Measurements from ENCODE around the gene GNPDA1. TPM values are rescaled to one million over a fixed set of nuclear protein-coding genes. Genes with fewer than 3 reads are reported as not detected.
"Not testable (repeated sequence)": the region's sequence is repeated elsewhere in the genome, so short reads cannot be mapped to it uniquely, and the experiment has no call there.

Gene GNPDA1
- total RNA-seq, 4 donors from 2014 or later: 28.6 to 37.0 (median 33.2) TPM

DNA sequence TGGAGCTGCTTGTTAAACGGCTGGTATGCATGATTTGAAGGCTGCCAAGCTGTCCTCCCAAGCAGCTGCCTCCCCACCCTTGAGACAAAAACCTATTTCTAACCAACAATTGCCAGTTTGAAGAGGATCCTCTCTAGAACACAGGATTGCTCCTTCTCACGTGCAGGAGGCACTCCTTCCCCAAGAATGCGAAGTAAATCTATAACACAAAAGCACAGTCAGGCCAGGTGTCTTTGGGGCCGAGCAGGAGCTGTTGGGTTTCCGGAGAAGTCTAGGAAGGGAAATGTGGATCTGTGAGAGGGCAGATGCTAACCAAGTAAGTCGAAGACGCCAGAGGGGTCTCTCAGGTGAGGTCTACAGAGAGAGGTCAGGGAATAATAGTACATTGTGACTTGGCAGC is 35.4 kb upstream of the GNPDA1 start:
- ATAC-seq (ENCODE audit: low FRiP score) (no peak), DNase-seq (ENCODE audit: low spot score) (no peak)
- TF ChIP-seq, protein P1, sequence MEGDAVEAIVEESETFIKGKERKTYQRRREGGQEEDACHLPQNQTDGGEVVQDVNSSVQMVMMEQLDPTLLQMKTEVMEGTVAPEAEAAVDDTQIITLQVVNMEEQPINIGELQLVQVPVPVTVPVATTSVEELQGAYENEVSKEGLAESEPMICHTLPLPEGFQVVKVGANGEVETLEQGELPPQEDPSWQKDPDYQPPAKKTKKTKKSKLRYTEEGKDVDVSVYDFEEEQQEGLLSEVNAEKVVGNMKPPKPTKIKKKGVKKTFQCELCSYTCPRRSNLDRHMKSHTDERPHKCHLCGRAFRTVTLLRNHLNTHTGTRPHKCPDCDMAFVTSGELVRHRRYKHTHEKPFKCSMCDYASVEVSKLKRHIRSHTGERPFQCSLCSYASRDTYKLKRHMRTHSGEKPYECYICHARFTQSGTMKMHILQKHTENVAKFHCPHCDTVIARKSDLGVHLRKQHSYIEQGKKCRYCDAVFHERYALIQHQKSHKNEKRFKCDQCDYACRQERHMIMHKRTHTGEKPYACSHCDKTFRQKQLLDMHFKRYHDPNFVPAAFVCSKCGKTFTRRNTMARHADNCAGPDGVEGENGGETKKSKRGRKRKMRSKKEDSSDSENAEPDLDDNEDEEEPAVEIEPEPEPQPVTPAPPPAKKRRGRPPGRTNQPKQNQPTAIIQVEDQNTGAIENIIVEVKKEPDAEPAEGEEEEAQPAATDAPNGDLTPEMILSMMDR (IDR thresholded peaks at IDR 0.05): no peak

DNA sequence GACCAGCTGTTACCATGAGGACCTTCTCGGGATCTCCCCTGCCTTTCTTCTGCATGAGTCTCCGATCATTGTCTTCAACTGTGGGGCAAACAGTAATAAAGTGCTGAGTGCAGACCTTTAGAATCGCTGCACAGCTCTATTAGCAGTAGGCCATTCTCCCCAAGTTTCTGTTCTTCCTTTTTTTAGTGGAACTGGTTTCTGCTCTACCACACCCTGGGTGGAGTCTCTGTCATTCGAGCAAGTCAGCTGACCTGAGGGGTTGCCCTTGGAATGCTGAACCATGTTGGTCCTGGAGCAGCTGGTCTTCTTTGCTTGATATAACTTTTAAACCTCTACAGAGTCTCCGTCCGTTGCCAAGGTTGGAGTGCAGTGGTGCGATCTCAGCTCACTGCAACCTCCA is 33.4 kb upstream of the GNPDA1 start:
- TF ChIP-seq, protein P1 (IDR thresholded peaks at IDR 0.05): no peak
- no peak for ATAC-seq (ENCODE audit: low FRiP score)
- no peak for DNase-seq (ENCODE audit: low spot score)

DNA sequence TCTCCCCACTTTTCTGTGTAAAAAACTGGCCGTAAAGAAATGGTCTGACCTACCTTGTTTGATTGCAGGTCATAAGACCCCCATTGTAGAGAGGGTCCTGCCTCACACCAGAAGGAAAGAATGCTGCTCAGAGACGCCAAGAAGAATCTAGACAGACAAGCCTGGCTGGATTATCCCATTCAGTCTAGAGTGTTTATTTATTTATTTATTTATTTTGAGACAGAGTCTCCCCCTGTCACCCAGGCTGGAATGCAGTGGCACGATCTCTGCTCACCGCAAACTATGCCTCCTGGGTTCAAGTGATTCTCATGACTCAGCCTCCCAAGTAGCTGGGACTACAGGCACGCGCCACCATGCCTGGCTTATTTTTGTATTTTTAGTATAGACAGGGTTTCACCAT is 28.1 kb upstream of the GNPDA1 start:
- not testable (repeated sequence) for ATAC-seq (ENCODE audit: low FRiP score); DNase-seq (ENCODE audit: low spot score)

DNA sequence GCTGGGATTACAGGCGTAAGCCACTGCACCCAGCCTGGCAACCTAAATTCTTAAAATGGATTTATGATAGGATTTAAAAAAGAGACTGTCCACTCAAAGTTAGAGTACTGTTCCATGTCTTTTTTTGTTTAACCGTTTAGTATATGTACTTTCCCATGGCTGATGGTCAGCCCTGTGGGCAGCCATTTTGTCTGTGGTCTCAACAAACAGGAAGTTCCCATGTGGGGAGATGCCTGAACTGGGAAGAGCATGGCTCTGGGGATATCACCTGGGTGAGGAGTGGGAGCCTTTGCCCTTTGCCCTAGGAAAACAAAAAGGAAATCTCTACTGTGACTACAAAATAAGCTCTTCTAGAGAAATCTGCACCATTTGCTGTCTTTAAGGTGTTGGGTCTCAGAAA is 27.5 kb upstream of the GNPDA1 start:
- TF ChIP-seq, protein P1 (IDR thresholded peaks at IDR 0.05): no peak
- DNase-seq (ENCODE audit: low spot score) (no peak), ATAC-seq (ENCODE audit: low FRiP score) (no peak)

DNA sequence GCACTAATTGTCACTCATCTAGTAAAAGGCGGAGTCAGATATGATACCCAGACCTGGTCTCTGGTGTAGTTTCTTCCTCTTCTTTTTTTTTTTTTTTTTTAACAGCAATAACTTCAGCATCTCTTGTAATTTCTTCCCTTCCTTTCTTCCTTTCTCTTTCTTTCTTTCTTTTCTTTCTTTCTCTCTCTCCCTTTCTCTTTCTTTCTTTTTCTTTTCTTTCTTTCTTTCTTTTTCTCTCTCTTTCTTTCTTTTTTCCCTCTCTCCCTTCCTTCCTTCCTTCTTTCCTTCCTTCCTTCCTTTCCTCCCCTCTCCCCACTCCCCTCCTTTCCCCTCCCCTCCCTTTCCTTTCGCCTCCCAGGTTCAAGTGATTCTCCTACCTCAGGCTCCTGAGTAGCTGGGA is 25.9 kb upstream of the GNPDA1 start:
- TF ChIP-seq, protein P1 (IDR thresholded peaks at IDR 0.05): no peak
- no peak for ATAC-seq (ENCODE audit: low FRiP score)
- no peak for DNase-seq (ENCODE audit: low spot score)

DNA sequence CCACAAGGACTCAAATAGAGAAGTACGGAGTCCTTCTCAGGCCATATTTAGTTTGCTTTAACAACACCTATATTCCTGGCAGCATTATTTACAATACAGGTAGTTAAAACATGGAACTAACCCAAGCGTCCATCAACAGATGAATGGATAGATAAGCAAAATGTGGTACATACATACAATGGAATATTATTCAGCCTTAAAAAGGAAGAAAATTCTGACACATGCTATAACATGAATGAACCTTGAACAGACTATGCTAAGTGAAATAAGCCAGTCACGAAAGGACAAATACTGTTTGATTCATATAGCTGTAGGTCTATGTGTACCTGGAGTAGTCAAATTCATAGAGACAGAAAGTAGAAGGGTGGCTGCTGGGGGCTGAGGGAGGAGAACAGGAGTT is 24.8 kb upstream of the GNPDA1 start:
- DNase-seq (ENCODE audit: low spot score); ATAC-seq (ENCODE audit: low FRiP score): not testable (repeated sequence)

DNA sequence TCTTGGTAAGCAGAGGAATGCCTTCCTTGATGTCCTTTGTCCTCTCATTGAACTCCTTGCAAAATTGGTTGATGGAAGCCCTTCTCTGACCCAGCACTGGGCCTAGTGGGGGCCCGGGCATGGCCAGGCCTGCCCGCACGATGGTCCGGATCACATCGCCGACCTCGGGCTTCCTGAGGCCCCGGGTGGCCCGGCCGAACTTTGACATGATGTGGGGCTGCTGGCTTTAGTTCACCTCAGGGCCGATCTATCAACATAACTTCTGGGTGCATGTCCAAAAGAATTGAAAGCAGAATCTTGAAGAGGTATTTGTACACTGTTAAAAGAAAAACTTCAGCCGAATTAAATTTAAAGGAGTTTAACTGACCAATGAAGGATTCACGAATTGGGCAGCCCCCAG is 24.1 kb upstream of the GNPDA1 start:
- DNase-seq (ENCODE audit: low spot score) (no peak), ATAC-seq (ENCODE audit: low FRiP score) (no peak)
- TF ChIP-seq, protein P1 (IDR thresholded peaks at IDR 0.05): no peak

DNA sequence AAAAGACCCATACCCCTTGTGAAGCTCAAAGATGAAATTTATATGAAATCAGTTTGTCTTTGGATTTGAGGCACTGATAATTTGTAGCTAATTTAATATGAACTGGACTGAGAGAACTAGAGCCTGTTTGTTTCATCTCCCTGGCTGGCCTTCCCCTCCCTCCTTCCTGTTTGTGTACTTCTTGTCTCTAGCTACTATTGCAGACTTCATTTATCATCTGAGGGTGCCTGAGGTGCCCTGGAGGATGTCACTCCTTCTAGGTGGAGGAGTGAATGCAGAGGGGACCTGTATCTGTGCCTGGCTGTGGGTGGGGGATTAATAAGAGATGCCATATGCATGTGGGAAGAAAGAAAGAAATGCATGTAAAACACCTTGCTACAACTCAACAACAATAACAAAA is 22.2 kb upstream of the GNPDA1 start:
- DNase-seq (ENCODE audit: low spot score): no peak
- TF ChIP-seq, protein P1 (IDR thresholded peaks at IDR 0.05): no peak
- no peak for ATAC-seq (ENCODE audit: low FRiP score)

DNA sequence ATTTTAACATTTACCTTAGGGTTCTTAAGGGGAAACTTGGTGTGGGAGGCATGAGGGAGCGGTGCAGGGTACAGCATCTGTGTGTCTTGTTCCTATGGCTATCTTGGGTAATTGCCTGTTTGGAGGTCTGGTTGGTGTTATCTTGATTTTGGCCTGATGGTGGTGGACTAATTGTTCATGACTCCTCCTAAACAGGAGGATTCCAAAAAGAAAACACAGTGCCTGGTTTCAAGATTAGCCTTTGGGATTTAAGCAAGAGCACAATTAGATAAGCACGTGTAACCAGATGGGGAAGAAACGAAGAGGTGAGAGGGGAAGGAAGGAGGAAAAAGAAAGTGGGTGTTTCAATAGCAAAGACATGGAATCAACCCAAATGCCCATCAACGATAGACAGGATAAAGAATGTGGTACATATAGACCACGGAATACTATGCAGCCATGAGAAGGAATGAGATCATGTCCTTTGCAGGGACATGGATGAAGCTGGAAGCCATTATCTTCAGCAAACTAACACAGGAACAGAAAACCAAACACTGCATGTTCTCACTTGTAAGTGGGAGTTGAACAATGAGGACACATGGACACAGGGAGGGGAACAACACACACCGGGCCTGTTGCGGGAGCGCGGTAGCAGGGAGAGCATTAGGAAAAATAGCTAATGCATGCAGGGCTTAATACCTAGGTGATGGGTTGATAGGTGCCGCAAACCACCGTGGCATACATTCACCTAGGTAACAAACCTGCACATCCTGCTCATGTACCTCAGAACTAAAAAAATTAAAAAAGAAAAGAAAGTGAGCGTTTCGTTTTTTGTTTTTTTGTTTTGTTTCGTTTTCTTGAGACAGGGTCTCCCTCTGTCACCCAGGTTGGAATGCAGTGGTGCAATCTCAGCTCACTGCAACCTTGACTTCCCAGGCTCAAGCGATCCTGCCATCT is 21.1 kb upstream of the GNPDA1 start:
- not testable (repeated sequence) for ATAC-seq (ENCODE audit: low FRiP score); DNase-seq (ENCODE audit: low spot score)
